EH (cell line): ENCODE data around the gene ADAMTS20.
"Not testable (repeated sequence)": the region's sequence is repeated elsewhere in the genome, so short reads cannot be mapped to it uniquely, and the experiment has no call there.

Experiments
- DNase-seq: peaks from one replicate; pipeline ENCODE4 v3.0.0-alpha.2; 2015; ENCODE audit warnings: low read depth

ADAMTS20 gene

DNA sequence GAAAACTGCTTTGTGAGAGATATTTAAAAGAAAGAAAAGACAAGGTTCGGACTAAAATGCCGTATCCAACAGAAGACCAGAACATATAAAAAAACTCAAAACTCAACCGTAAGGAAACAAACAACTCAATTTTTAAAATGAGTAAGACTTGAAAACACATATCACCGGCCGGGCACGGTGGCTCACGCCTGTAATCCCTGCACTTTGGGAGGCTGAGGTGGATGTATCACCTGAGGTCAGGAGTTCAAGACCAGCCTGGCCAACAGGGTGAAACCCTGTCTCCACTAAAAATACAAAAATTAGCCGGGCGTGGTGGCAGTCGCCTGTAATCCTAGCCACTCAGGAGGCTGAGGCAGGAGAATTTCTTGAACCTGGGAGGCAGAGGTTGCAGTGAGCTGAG is 192.0 kb downstream of the ADAMTS20 start:
- DNase-seq: not testable (repeated sequence)

DNA sequence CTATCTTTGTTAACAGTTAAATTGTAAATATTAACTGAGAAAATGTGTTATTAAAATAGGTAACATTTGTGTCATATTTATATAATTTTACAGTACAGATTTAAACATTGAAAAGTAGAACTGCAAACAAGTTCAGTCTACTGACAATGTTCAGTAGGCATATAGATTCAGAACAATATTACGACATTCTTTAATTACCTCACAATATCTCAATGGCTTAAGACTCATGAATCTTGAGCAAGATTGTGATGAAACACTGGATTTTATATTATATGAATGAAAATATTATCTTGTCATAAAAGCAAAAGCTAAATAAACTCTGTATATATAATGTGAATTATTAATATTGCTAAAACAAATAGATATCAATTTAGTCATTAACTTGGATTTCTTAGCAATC is 194.9 kb downstream of the ADAMTS20 start:
- DNase-seq: no peak

DNA sequence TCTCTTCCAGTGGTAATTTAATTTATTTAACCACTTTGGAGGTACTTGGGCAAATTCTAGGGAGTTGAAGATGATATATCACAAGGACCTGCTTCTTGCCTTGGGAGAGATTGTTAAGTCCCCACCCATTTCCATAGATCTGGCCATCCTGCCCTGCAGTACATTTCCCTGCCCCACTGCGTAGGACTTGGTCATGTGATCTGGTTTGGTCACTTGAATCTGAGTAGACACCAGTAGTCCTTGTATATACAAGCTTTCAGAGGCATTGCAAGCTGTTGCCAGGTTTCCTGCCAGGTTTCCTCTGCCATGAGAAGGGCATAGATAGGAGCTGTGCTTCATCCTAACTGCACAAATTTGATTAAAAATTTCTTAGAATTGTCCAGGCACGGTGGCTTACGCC is 200.0 kb downstream of the ADAMTS20 start:
- no peak for DNase-seq

DNA sequence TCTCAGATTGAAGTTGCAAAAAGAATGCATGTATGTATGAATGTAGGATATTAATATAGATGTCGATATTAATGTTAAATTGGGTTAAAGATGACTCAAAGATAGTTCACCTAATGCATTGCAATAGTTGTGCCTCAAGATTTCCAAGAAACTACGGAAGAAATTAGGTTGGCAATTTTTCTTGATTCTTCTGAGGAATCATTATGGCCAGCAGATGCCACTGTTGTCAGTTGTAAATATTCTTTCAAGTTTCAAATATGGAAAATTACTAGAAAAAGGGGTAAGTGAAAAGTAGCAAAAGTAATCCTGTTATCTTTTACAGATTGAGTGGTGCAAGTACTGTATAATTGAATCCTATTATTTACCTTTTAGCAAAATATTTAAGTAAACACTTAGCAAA is 202.1 kb downstream of the ADAMTS20 start:
- DNase-seq: no peak

DNA sequence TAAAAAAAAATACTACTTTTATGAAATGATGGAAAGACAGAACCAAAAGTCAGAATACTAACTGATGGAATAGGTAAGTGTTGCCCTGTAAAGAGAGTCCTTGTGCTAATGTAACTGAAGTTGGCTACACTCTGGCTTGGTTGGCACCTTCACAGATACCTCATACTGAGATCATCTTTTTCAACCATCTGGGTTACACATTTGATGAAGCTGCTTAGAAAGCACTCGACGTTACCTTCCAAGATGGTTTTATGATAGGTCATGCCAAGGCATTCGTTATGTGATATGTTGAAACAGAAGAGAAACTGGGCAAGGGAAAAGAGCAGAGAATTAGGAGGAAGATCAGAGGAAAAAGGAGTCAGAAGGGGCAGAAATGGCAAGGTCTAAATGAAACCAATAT is 203.8 kb downstream of the ADAMTS20 start:
- DNase-seq: no peak

DNA sequence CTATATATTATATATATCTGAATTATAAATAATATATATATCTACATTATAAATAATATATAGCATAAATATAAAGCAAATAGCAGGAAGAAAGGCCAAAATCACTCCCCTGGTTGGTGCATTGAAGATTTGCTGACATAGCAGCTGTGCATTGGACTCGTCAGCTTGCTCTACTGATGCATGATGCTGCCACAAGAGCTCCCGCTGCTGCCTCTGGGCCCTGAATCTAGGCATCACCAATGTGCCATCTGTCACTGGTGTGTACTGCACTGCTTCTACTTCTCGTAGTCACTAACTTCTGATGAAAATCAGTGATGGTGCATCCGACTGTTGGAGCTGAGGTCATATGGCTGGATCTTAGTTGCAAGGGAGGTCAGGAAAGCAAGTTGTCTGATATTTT is 205.0 kb downstream of the ADAMTS20 start:
- no peak for DNase-seq

DNA sequence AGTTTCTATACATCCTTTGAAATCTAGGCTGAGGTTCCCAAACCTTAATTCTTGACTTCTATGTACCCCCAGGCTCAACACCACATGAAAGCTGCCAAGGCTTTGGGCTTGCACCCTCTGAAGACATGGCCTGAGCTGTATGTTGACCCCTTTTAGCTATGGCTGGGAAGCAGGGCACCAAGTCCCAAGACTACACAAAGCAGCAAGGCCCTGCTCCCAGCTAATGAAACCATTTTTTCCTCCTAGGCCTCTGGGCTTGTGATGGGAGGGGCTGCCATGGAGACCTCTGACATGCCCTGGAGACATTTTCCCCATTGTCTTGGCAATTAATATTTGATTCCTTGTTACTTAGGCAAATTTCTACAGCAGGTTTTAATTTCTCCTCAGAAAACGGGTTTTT is 207.0 kb downstream of the ADAMTS20 start:
- no peak for DNase-seq

DNA sequence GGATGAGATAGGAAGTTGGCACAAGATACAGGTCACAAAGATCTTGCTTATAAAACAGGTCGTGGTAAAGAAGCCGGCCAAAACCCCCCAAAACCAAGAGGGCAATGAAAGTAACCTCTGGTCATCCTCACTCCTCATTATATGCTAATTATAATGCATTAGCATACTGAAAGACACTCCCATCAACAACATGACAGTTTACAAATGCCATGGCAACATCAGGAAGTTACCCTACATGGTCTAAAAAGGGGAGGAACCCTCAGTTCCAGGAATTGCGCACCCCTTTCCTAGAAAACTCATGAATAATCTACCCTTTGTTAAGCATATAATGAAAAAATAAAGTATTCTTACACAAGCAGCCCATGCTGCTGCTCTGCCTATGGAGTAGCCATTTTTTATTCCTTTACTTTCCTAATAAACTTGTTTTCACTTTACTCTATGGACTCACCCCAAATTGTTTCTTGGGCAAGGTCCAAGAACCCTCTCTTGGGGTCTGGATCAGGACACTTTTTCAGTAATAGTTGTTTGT is 210.2 kb downstream of the ADAMTS20 start:
- DNase-seq: not testable (repeated sequence)

DNA sequence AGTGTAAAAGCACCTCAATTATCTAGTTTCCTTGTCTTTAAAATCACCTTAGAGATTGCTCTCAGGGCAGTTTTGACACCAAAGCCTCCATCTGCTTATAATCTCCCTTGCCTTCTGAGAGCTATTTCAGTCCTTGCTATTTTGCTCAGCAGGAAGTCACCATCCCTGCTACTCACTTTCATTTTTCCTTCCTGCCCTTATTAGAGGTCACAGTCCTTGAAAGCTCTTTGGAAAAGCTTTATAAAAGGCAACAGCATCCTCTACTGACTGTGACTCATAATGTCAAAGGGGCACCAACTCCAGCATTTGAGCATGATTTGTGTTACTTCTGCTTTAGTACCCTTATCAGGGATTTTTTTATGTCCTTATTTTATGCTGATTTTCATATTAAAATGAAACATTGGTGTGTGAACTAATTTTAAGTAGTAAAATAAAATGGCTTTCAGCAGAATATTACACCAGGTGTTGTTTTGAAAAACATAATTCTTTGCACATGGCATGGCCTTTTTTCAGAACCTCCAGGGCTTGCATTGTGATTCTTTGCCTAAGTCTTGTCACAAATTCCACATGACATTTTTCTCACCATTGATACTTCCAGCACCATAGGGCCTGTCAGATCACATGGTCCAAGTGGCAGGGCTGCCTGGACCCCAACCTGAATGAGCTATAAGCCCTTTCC is 213.0 kb downstream of the ADAMTS20 start:
- DNase-seq: peak; percentile 86

DNA sequence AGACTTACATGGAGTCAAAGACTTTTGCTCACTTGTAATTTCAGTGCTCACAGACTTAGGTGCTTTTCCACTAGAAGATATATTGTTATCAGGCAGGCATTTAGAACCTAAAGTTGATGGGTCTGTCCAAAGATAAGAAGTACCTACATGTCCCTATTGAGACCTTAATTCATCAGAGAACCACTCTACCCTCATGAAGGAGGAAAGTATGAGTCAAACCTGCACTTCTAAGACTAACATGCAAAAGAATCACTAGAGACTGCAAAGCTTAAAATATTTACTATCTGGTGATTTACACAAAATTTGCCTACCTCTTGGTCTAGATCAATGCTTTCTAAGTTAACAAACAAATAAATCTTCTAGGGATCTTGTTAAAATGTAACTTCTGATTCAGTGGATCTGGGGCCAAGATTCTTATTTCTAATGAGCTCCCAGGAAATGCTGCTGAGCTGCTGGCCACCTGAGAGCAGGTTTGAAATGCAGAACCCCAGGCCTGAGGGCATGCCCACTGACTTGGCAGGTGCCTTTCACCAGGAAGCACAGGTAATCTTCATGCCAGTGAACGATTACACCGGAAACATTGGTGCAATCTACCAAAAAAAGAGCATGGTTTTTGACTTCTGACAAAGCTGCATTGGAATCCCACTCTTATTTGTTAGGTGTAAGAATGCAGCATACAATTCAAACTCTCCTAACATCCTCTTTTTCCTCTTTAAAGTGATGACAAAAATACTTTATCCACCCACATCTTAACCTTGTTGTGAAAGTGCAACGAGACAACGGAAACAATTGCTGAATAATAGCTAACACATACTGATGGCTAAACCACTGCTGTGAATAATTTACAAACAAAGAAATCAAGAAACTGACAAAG is 214.2 kb downstream of the ADAMTS20 start:
- no peak for DNase-seq

DNA sequence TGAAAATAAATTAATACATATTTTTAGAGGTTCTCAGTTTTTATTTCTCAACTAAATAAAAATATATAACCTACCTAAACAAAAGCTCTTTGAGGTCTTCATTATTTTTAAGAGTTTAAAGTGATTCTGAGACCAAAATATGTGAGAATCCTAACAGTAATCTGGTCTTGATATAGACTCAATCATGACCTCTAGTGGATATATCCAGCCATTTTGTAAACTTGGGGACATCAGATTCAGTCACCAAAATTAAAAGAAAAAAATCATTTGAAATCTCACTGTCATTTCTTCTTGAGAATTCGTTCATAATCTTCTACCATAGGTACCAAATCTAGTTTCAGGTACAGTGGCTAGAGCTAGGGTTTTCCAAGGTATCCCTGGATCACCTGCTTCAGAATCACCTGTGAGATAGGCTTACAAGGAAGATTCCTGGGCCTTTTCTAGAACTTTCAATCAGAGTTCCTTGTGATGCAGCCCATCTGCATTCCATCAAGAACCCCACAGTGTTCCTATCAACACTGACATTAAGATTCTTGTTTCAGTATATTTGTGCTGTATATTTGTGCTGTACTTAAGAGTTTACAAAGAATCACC is 214.9 kb downstream of the ADAMTS20 start:
- peak; percentile 51 for DNase-seq

DNA sequence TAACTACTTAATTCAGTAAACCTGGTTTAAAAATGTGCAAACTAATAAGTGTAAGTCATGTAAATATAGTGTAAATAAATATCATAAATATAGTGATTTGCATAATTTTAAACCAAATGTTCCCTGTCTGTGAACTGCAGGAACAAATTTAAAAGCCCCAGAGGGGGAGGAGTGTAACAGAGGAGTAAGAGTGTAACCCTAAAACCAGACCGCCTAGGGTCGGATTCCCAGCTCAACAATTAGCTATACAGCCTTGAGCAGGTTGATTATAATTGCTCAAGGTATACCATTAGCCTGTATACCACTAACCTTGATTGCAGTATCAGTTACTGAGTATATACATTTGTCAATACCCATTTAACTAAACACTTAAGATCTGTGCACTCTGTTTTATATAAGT is 218.4 kb downstream of the ADAMTS20 start:
- no peak for DNase-seq

DNA sequence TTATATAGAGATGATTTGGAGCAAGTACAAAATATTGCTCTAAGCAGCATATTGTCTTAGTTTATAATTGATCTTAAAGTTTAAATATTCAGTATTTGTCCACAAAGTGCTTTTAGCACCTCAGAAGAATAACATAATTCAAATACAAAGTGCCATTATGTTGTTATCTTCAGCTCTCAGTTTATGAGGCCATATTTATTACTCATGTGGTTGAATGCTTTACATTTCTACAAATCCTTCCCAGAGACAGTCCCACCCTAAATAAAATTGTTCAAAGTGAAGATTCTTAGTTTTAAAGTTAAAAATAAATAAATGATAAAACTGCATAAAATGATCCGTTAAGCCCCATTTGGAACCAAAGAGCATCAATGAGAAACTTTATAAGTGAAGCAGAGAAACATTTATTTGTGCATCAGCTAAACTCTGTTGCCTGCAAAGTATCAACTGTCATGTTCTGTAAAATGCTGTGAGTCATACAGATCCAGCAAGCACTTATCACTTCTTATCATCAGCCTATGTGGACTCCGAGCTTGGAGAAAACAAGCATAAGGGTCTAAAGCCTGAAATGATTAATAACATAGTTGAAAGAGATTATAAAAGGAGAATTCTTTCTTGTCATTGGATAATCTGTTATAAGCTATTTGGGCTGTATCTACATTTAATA is 218.9 kb downstream of the ADAMTS20 start:
- peak; percentile 72 for DNase-seq

DNA sequence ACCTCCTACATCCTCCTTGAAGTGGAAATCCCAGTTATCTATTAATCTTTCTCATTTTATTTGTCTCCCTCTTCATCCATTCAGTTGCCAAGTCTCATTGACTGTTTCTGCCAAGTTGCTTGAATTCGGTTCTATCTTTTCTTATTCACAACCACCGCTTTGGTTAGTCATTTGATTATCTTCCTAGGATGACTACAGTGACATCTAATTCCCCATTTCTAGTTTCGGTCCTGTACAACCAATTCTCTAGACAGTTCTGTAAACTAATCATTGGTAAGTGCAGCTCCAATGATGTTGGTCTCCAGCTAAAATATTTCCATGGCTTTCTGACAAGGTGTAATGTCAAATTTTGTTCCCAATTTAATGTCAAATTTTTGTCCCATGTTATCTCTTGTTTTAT is 220.1 kb downstream of the ADAMTS20 start:
- no peak for DNase-seq

DNA sequence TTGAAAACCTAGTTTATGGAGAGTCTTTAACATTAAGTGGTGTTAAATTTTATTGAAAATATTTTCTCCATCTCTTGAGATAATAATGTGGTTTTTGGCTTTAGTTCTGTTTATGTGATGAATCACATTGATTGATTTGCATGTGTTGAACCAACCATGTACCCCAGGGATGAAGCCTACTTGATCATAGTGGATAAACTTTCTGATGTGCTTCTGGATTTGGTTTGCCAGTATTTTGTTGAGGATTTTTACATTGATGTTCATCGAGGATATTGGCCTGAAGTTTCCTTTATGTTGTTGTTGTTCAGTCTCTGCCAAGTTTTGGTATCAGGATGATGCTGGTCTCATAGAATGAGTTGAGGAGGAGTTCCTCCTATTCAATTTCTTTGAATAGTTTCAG is 222.6 kb downstream of the ADAMTS20 start:
- DNase-seq: no peak

DNA sequence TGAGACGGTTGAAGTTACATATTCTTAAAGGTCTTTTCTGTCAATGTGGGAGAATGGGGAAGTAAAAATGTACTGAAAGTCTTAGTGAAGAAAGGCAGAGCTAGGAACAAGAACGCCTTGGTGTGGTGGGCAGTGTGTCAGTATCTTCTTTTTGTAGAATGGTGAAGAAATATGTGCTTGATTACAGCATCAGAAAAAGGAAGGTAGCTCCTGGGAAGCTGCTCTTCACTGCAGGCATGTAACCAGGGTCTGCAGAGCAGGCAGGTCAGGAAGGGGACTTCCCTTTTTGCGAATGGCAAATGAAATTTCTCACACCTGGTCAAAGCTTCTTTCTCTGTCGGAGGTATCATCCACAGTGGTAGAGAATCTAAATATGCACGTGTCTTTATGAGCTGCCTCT is 226.2 kb downstream of the ADAMTS20 start:
- DNase-seq: no peak

DNA sequence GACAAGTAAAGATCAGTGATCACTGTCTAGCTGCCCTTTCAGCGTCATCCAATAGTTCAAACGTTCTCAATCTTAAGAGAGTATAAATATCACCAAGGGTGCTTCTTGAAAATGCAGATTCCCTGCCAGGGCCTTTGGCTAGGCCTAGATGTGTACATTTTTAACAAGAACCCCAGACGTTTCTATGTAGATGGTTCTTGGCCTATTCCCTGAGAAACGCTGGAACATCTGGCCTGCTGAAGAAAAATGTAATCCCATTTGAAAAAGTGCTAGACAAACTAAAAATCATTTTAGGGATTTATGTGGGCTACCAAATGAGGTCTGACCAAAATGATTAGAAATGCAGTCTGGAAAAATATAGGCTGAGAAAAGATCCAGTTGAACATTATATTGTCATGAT is 231.7 kb downstream of the ADAMTS20 start:
- DNase-seq: no peak

DNA sequence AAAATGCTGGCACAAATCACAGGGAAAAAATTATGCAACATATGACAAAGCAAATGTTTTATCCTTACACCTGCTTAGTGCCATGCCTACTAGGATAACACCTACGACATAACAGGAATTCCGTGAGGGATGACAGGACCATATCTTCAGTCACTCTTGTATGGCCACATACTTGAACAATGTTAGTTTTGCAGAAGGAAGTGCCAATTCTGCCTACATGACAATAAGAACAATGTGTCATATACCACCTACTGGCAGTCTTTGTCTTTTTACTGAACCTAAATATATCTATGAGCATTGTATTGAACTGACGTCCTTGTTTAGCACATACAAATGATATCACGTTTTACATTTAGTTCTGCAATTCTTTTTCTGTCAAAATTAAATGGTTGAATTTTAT is 234.0 kb downstream of the ADAMTS20 start:
- DNase-seq: no peak

DNA sequence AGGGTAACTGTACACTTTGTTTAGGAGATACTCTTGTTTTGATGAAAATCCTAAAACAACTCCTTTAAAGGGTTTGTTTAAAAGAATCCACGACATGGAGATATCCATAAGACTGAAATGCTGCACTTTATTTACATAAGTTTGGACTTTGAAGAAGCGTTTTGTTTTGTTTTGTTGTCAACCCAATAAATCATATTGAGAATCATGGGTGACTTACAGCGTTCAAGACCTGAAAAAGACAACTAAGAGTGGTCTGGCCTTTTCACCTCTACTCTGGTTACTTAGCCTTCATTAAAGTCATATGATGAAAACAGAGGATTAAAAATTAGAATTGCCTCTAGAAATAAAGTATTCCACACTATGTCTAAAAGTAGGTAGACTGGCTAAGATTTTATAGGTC is 234.8 kb downstream of the ADAMTS20 start:
- no peak for DNase-seq

DNA sequence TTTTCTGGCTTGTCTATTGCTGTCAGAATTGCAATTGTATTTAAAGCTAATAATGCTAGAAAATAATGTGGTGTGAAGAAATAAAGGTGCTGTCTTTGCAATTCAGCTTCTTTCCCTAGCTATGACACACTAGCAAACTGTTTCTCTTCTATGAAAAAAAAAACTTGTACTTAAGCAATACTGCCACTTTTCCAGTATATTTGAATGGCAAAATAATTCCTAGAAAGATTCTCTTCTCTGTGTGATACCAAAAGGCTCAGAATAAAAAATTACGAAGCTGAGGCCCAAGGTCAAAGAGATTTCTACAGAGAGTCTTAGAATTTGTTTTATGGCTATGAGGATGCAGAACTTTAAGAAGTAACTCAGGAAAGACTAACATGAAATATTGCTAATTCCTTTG is 235.5 kb downstream of the ADAMTS20 start:
- no peak for DNase-seq

DNA sequence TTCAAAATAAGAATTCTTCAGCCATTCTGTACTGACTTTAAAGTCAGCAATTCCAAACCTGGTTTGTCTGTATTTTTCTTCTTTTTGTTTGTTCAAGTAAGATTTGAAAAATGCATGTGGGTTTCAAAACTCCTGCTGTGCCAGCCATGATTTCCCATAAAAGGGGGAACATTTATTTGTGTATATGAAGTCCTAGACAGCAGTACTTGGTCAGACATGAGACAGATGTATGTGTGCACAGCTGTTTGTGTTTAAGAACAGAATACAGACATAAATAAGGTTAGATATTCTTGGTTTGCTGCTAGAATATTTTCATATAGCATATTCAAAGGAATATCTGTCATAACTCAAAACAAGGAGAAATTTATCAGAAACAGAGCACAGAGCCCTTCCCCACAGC is 236.0 kb downstream of the ADAMTS20 start:
- DNase-seq: no peak

DNA sequence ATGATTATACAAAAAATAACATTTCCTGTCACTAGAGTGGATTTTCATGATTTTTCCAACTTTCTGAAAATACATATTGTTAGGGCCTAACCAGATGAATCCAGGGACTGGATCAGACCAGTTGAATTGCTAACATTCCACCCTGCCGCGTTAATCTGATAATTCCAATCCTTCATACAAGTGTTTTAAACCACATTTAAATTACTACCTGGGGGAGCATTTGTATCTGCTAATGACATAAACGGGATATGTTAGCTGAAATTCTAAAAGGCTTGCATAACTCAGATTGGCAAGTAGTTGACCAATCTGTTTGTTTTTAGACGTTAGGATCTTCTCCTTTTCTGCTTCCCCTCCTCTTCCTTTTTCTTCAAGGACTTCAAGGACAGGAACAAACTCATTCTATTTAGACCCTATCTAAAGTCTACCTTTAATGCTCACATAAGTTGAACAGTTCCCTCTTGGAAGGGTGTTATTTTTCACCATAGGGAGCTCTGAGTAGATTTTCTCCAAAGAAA is 239.0 kb downstream of the ADAMTS20 start:
- no peak for DNase-seq
